GM23338 (cell line): ENCODE data around the gene TARS3.

Experiments
- CREB1 ChIP-seq: fragments of 250-450 bp; sonication (Bioruptor Pico); IDR thresholded peaks from 2 replicates; pipeline ENCODE4 v1.5.0; 2020; ENCODE audit warnings: low read depth, mild to moderate bottlenecking, moderate library complexity
- EZH2 ChIP-seq: fragments of 200-600 bp; sonication (generic); IDR thresholded peaks from one replicate; pipeline ENCODE4 v1.8.0; 2017; ENCODE audit warnings: antibody characterized with exemption, mild to moderate bottlenecking, low read depth; ENCODE audit not compliant: unreplicated experiment
- EZH2phosphoT487 ChIP-seq: fragments of 200-600 bp; sonication (generic); IDR thresholded peaks from one replicate; pipeline ENCODE4 v1.8.1; 2018; ENCODE audit warnings: antibody characterized with exemption; ENCODE audit not compliant: unreplicated experiment
- JUNB ChIP-seq: IDR thresholded peaks from one replicate; pipeline ENCODE4 v1.6.1; 2016; ENCODE audit warnings: antibody characterized with exemption; ENCODE audit not compliant: unreplicated experiment
- NANOG ChIP-seq: IDR thresholded peaks from 2 replicates; pipeline ENCODE4 v1.6.1; 2016; ENCODE audit warnings: antibody characterized with exemption, borderline replicate concordance
- POLR2AphosphoS5 ChIP-seq: IDR thresholded peaks from 2 replicates; pipeline ENCODE4 v1.6.1; 2016; ENCODE audit warnings: antibody characterized with exemption, low read depth
- STAT1 ChIP-seq: IDR thresholded peaks from one replicate; pipeline ENCODE4 v1.6.1; 2016; ENCODE audit warnings: antibody characterized with exemption; ENCODE audit not compliant: unreplicated experiment
- TF ChIP-seq, protein P1 (sequence below), 2 experiments: fragments of 200-600 bp in 1 of 2; sonication (generic) in 1 of 2; conservative IDR thresholded peaks; 2 replicates each; pipeline versions ENCODE4 v1.5.1 to v1.6.1; 2016 to 2017; ENCODE audit warnings: antibody characterized with exemption in 2 of 2, low read depth in 2 of 2, mild to moderate bottlenecking in 2 of 2, moderate library complexity in 1 of 2
- TF ChIP-seq, protein P2 (sequence below): IDR thresholded peaks from one replicate; pipeline ENCODE4 v1.6.1; 2018; ENCODE audit warnings: antibody characterized with exemption; ENCODE audit not compliant: unreplicated experiment

GRCh38 chr15:101718896-101719295 is 5.4 kb downstream of the TARS3 start:
- TF ChIP-seq, protein P1, sequence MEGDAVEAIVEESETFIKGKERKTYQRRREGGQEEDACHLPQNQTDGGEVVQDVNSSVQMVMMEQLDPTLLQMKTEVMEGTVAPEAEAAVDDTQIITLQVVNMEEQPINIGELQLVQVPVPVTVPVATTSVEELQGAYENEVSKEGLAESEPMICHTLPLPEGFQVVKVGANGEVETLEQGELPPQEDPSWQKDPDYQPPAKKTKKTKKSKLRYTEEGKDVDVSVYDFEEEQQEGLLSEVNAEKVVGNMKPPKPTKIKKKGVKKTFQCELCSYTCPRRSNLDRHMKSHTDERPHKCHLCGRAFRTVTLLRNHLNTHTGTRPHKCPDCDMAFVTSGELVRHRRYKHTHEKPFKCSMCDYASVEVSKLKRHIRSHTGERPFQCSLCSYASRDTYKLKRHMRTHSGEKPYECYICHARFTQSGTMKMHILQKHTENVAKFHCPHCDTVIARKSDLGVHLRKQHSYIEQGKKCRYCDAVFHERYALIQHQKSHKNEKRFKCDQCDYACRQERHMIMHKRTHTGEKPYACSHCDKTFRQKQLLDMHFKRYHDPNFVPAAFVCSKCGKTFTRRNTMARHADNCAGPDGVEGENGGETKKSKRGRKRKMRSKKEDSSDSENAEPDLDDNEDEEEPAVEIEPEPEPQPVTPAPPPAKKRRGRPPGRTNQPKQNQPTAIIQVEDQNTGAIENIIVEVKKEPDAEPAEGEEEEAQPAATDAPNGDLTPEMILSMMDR (conservative IDR thresholded peaks at IDR 0.05; ENCODE audit: low read depth in 2 of 2) = no peak
- TF ChIP-seq EZH2 (no peak), STAT1 (no peak), POLR2AphosphoS5 (no peak), EZH2phosphoT487 (no peak), JUNB (no peak), CREB1 (no peak), NANOG (no peak)
- TF ChIP-seq, protein P2, sequence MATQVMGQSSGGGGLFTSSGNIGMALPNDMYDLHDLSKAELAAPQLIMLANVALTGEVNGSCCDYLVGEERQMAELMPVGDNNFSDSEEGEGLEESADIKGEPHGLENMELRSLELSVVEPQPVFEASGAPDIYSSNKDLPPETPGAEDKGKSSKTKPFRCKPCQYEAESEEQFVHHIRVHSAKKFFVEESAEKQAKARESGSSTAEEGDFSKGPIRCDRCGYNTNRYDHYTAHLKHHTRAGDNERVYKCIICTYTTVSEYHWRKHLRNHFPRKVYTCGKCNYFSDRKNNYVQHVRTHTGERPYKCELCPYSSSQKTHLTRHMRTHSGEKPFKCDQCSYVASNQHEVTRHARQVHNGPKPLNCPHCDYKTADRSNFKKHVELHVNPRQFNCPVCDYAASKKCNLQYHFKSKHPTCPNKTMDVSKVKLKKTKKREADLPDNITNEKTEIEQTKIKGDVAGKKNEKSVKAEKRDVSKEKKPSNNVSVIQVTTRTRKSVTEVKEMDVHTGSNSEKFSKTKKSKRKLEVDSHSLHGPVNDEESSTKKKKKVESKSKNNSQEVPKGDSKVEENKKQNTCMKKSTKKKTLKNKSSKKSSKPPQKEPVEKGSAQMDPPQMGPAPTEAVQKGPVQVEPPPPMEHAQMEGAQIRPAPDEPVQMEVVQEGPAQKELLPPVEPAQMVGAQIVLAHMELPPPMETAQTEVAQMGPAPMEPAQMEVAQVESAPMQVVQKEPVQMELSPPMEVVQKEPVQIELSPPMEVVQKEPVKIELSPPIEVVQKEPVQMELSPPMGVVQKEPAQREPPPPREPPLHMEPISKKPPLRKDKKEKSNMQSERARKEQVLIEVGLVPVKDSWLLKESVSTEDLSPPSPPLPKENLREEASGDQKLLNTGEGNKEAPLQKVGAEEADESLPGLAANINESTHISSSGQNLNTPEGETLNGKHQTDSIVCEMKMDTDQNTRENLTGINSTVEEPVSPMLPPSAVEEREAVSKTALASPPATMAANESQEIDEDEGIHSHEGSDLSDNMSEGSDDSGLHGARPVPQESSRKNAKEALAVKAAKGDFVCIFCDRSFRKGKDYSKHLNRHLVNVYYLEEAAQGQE = no peak
